ENCODE data around the gene ZNF618. TPM values are rescaled to one million over a fixed set of nuclear protein-coding genes. Genes with fewer than 3 reads are reported as not detected.
"Not testable (repeated sequence)": the region's sequence is repeated elsewhere in the genome, so short reads cannot be mapped to it uniquely, and the experiment has no call there.

ZNF618 gene
- total RNA-seq, 1 donor from 2014 or later: 0.19 TPM

- no peak for DNase-seq
- Mint-ChIP-seq H3K27me3 (peaks cover 3% of the 10 kb centered on the region), H3K4me1 (peaks cover 2% of the 10 kb centered on the region), H3K4me3 (no peak overlapping the region), H3K27ac (no peak overlapping the region), H3K9me3 (no peaks in the 10 kb centered on the region), H3K36me3 (ENCODE audit: low read depth) (no peaks in the 10 kb centered on the region)
- intact Hi-C loops (cut with micrococcal nuclease): no loop called here
Measured at GRCh38 chr9:114080195-114080772, 204.2 kb downstream of the ZNF618 start.

DNA sequence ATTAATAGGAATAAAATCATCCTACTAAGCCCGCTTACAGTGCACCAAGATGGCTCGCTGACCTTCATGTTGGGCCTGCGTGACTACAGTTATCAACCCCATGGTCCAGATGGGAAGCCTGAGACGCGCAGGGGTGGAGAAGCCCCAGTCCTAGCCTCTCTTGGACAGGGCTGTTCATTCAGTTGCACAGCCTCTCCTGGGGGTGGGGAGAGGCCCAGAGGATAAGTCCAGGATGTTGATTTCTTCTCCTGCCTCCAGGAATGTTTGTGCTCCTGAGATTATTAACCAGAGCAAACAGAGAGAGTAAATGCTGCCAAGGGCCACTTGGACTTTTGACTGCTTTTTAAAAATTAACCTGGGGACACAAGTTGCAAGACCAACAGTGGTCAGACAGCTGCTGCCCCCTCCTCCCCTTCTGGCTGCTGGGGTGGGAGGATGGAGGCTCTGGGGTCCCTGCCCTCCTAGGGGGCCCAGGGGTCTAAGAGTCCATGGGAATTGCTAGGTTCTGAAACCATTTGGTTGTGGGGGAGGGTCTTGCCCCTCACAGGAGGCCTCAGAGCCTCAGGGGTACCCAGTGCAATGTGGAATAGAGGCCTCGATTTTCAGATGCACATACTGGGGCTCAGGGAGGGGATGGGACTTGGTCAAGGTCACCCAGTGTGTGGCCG lies 204.8 kb downstream of the ZNF618 start:
- peaks cover 2% of the 10 kb centered on the region for H3K4me1 Mint-ChIP-seq
- DNase-seq: no peak
- no peaks in the 10 kb centered on the region for H3K36me3 Mint-ChIP-seq (ENCODE audit: low read depth)
- no peak overlapping the region for H3K27ac Mint-ChIP-seq
- H3K27me3 Mint-ChIP-seq: peaks cover 3% of the 10 kb centered on the region
- intact Hi-C loops (cut with micrococcal nuclease): no loop called here
- H3K4me3 Mint-ChIP-seq: no peak overlapping the region
- H3K9me3 Mint-ChIP-seq: no peaks in the 10 kb centered on the region

GRCh38 chr9:114081441-114082016 lies 205.4 kb downstream of the ZNF618 start:
- intact Hi-C loops (cut with micrococcal nuclease): loop anchor here (1.0 kb wide), 1 partner anchor 209 kb away; no protein-coding TSS in a partner anchor
- peaks cover 2% of the 10 kb centered on the region for H3K4me1 Mint-ChIP-seq
- H3K4me3 Mint-ChIP-seq: no peak overlapping the region
- H3K27me3 Mint-ChIP-seq: peaks cover 3% of the 10 kb centered on the region
- no peak overlapping the region for H3K27ac Mint-ChIP-seq
- no peaks in the 10 kb centered on the region for H3K36me3 Mint-ChIP-seq (ENCODE audit: low read depth)
- no peak for DNase-seq
- no peaks in the 10 kb centered on the region for H3K9me3 Mint-ChIP-seq

DNA sequence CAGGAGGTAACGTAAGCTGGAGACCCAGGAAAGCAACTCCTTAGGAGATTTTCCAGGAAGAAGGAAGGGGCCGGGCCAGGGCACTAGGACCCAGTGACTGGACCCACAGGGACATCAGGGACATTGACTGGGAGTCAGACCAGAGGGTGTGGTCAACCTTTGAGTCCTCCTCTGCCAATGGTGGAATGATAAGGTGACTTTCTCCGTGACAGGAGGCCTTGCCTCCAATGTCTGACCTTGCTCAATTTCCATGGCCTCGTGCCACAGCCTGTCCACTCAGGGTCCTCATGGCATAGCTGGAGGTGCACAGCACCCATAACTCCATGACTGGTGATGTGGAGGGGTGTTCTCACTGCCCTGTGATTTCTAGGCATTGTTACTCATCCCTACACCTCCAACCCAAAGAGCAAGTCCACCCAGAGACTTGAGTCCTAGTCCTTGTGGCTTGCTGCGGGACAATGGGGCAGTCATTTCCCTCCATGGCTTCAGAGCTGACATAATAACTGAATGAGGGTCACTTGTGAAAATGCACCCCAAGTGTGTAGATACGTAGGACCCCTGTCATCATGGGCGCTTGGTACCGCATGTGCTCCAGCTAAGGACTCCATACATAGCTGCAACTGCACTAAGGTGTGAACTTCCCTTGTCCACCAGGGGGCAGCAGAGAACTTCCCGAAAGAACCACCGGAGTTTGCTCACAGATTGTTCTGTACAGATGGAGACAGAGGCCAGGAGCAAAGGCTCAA lies 206.1 kb downstream of the ZNF618 start:
- intact Hi-C loops (cut with micrococcal nuclease): loop anchor here (1.0 kb wide), 1 partner anchor 208 kb away; no protein-coding TSS in a partner anchor
- peak; percentile 94 for DNase-seq
- no peak overlapping the region for H3K4me3 Mint-ChIP-seq
- no peaks in the 10 kb centered on the region for H3K9me3 Mint-ChIP-seq
- H3K4me1 Mint-ChIP-seq: peaks cover 2% of the 10 kb centered on the region
- H3K36me3 Mint-ChIP-seq (ENCODE audit: low read depth): no peaks in the 10 kb centered on the region
- peaks cover 3% of the 10 kb centered on the region for H3K27me3 Mint-ChIP-seq
- no peak overlapping the region for H3K27ac Mint-ChIP-seq

- H3K27me3 Mint-ChIP-seq; H3K4me3 Mint-ChIP-seq; H3K4me1 Mint-ChIP-seq; H3K36me3 Mint-ChIP-seq (ENCODE audit: low read depth); DNase-seq; H3K27ac Mint-ChIP-seq; H3K9me3 Mint-ChIP-seq: not testable (repeated sequence)
- intact Hi-C loops (cut with micrococcal nuclease): loop anchor here (1.0 kb wide), 1 partner anchor 207 kb away; no protein-coding TSS in a partner anchor
Measured at GRCh38 chr9:114082763-114083412, 206.8 kb downstream of the ZNF618 start.

- intact Hi-C loops (cut with micrococcal nuclease): no loop called here
- Mint-ChIP-seq H3K27ac (no peak overlapping the region), H3K36me3 (ENCODE audit: low read depth) (no peaks in the 10 kb centered on the region), H3K27me3 (peaks cover 3% of the 10 kb centered on the region), H3K4me1 (peaks cover 2% of the 10 kb centered on the region), H3K4me3 (no peak overlapping the region), H3K9me3 (no peaks in the 10 kb centered on the region)
- DNase-seq: no peak
Measured at GRCh38 chr9:114083666-114084065, 207.6 kb downstream of the ZNF618 start.

DNA sequence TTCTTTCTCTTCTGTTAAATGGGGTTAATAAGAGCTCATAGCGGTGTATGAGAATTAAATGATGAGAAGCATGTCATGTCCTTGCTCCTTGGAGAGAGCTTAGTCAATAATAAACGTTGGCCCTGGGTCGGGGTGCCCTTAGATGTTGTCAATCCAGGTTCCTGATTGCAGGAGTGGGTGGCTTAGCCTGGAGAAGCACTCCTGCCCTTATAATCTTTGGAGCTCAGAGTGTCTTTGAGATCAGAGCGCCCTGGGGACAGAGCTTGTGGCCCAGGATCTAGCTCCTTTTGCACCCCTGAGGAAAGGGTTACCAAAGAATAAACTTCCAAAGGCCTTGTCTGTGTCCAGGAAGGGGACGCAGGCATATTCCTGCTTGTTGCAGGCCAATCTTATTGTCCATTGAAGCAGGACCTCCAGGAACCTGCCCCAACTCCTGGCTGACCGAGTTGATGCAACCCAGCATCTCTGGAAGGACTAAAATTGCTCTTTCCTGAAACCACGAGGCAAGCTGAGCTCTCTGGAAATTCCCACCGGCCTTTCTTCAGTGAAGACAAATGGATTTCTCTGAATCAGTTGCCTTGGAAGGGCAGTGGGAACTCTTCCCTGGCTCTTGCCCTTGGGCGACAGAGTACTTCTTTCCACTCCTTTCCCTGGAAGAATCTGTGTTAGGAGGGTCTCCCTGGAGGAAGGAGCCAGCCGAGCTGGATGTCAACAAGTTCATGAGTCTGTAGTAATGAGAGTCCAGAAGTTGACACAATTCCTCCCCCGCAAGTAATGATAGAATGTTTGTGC lies 208.4 kb downstream of the ZNF618 start:
- Mint-ChIP-seq H3K4me3 (no peak overlapping the region), H3K36me3 (ENCODE audit: low read depth) (no peaks in the 10 kb centered on the region), H3K27me3 (peaks cover 3% of the 10 kb centered on the region), H3K9me3 (no peaks in the 10 kb centered on the region), H3K27ac (no peak overlapping the region), H3K4me1 (peaks cover 2% of the 10 kb centered on the region)
- intact Hi-C loops (cut with micrococcal nuclease): no loop called here
- DNase-seq: no peak

DNA sequence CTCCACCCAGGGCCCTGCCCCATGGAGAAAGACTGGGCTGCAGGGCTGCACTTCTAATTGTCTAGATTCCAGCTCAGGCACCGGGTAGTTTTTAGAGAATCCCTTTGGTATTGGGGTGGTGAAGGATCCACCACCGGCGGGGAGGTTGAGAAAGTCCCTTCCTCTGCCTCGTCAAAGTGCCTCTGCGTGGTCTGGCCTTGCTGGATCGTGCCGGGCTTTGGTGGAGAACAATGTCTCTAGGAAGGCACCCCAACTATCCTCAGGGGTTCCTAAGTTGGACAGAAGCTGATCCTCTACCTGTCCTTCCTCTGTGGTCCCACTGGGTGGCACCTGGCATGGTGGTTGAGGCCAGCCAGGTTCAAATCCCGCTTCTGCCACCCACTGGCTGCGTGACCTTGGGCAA lies 209.3 kb downstream of the ZNF618 start:
- Mint-ChIP-seq H3K27me3 (peaks cover 3% of the 10 kb centered on the region), H3K4me3 (no peak overlapping the region), H3K9me3 (no peaks in the 10 kb centered on the region), H3K4me1 (peaks cover 2% of the 10 kb centered on the region), H3K27ac (no peak overlapping the region), H3K36me3 (ENCODE audit: low read depth) (no peaks in the 10 kb centered on the region)
- no peak for DNase-seq
- intact Hi-C loops (cut with micrococcal nuclease): no loop called here

DNA sequence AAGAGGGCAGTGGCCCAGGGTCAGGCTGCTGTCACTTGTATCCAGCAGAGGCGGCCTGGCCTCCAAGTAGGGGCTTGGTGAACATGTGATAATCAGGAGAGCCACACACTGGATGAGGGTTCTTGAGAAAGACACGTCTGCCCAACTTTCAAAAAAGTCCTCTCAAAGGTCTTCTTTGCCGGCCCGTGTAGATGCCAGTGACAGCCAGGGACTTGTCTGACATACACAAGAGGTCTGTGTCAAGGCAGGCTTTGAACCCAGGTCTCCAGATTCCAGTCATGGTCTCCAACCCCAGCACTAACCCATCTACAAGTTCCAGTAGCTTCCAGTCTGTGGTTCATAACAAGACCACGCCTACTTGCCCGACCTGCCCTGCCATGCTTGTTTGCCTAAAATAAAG lies 209.9 kb downstream of the ZNF618 start:
- H3K9me3 Mint-ChIP-seq: no peaks in the 10 kb centered on the region
- no peak overlapping the region for H3K4me3 Mint-ChIP-seq
- H3K27ac Mint-ChIP-seq: no peak overlapping the region
- peaks cover 3% of the 10 kb centered on the region for H3K27me3 Mint-ChIP-seq
- no peak for DNase-seq
- no peaks in the 10 kb centered on the region for H3K36me3 Mint-ChIP-seq (ENCODE audit: low read depth)
- intact Hi-C loops (cut with micrococcal nuclease): no loop called here
- peaks cover 2% of the 10 kb centered on the region for H3K4me1 Mint-ChIP-seq

DNA sequence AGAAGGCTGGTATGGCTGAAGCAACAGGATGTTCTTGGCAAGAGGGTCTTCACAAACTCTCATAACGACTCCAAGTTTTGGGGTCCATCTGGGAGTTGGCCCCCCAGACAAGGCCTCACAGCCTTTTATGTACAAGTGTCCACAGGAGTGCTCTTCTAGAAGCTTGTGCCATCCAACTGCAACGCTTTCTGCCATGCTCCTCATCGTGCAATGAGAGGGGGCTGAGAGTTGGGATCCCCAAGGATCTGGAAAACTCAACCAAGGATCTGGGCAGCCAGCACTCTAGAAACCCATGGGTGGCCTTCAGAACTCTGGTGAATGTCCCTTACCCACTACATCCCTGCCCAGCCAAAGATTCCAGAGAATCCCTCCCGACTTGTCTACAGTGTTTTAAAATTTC lies 210.5 kb downstream of the ZNF618 start:
- Mint-ChIP-seq H3K27ac (no peak overlapping the region), H3K36me3 (ENCODE audit: low read depth) (no peaks in the 10 kb centered on the region), H3K9me3 (no peaks in the 10 kb centered on the region), H3K4me1 (peaks cover 2% of the 10 kb centered on the region), H3K27me3 (peaks cover 3% of the 10 kb centered on the region), H3K4me3 (no peak overlapping the region)
- no peak for DNase-seq
- intact Hi-C loops (cut with micrococcal nuclease): no loop called here

DNA sequence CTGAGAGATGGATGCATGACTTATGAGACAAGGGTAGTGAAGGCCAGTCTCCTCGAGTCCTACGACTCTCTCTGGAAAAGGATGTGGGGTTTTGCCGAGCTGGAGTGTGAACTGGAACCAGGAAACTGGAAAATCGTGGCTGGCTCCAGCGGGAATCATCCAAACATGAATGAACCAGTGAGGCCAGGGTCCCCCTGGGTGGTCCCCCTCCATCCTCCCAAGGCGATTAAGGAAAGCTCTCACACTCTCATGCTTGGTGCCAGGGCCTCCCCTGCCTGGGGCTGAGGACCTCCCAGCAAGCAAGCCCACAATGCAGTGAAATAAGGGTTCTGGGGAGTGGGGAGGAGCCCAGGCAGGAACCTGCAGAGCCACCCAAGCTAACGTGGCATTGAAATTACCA lies 211.6 kb downstream of the ZNF618 start:
- H3K4me3 Mint-ChIP-seq: no peak overlapping the region
- H3K4me1 Mint-ChIP-seq: no peaks in the 10 kb centered on the region
- peaks cover under 1% of the 10 kb centered on the region for H3K27me3 Mint-ChIP-seq
- DNase-seq: no peak
- no peak overlapping the region for H3K27ac Mint-ChIP-seq
- no peaks in the 10 kb centered on the region for H3K36me3 Mint-ChIP-seq (ENCODE audit: low read depth)
- intact Hi-C loops (cut with micrococcal nuclease): no loop called here
- H3K9me3 Mint-ChIP-seq: no peaks in the 10 kb centered on the region

DNA sequence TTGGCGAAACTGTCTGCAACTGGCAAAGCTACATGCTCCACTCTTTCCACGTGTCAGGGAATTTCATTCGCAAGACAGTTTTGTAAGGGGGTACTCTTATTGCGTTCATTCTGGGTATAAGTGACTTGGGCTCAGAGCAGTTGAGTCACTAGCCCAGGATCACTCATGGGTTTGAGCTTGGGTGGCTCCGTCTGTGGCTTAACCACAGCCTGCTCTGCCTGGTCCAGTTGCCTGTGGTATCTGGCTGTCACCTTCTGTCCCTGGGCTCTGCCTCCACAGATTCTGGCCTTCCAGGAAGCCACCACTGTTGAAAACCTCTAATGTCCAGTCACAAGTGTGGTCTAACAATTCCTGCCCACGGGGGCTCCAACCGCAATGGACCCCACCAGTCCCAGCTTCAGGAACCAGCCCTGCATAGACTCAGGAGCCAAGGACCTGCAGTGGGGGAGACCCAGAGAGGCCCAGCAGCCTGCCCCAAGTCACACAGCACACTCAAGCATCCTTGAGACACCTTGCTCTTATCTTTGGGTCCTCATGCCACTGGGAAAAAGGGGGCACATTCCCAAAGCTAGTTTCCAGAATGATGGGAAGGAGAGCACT lies 212.6 kb downstream of the ZNF618 start:
- intact Hi-C loops (cut with micrococcal nuclease): no loop called here
- Mint-ChIP-seq H3K4me3 (no peak overlapping the region), H3K4me1 (no peaks in the 10 kb centered on the region), H3K36me3 (ENCODE audit: low read depth) (no peaks in the 10 kb centered on the region), H3K27me3 (no peaks in the 10 kb centered on the region), H3K9me3 (no peaks in the 10 kb centered on the region), H3K27ac (no peak overlapping the region)
- DNase-seq: no peak

Data from activated CD4-positive, alpha-beta T cell treated with anti-CD3 and anti-CD28 coated beads, Interleukin-2, amount 10 ng/mL, durations not matched to agents 24 days and 14 days (primary cell).